Measurements from ENCODE around the gene RAB26.

The RAB26 gene

DNA sequence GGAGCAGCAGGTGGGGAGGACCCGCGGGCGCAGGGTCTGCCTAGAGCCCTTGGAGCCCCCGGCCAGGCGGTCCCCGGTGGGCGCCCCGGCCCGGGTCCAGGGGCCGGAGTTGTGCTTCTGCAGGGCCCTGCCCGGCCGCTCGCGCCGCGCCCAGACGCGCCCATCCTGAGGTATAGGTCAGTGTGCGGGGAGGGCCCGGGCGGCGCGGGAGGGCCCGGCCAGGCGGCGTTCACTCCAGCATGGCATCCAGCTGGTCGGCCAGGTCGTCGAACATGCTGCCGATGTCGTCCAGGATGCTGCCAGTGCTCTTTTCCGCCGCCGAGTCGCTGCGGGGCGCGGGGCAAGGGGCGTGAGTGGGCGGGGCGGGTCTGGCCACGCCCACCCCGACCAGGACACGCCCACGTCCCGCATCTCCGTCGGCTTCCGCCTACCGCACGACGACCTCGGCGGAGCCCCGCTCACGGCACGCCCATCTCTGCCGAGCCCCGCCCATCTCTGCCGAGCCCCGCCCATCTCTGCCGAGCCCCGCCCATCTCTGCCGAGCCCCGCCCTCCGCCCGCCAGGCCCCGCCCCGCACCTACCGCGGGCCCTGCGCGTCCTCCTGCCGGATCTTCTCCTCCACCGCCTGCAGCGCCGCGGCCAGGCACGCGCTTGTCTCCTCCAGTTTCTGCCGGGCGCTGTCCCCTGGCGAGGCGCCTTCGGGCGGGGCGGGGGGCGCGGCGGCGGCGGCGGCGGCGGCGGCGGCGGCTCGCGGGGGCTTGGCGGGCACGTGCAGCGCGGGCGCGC lies 30.1 kb downstream of the RAB26 start:
- peak in 1 of 2 donors; percentile 26 for DNase-seq (ENCODE audit: low read depth in 2 of 2)

DNA sequence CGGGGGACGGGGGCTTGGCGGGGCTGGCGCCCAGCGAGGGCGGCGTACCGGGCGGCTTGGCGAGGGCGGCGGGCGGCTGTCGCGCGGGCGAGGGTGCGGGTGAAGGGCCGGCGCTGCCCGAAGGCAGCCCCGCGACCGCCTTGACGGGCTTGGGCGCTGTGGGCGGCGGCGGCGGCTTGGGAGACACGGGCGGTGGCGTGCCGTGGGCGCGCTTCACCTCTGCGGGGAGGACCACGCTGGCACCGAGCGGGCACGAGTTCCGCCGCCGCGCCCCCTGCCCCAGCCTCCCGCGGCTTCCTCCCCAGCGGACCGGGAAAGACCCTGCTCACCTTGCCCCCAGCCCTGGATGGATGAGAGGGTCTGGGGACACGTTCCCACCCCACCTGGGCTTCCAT lies 30.7 kb downstream of the RAB26 start:
- no peak for DNase-seq (ENCODE audit: low read depth in 2 of 2)

DNA sequence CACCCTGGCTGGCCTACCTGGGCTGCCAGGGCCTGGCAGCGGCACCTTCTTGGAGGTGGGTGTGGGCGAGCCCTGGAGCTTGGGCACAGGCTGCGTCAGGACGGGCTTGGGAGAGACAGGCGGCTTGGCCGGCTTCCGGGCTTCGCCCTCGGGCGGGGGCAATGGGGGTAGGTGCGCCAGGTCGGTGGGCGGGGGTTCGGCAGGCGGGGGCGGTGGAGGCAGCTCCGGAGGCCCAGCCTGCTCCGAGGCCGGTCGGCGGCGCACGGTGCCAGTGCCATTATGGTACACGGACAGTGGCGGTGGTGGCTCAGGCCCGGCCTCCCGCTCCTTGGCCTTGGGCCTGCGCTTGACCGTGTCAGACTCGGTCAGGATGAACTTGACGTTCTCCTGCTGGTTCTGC lies 31.2 kb downstream of the RAB26 start:
- DNase-seq (ENCODE audit: low read depth in 2 of 2): no peak

DNA sequence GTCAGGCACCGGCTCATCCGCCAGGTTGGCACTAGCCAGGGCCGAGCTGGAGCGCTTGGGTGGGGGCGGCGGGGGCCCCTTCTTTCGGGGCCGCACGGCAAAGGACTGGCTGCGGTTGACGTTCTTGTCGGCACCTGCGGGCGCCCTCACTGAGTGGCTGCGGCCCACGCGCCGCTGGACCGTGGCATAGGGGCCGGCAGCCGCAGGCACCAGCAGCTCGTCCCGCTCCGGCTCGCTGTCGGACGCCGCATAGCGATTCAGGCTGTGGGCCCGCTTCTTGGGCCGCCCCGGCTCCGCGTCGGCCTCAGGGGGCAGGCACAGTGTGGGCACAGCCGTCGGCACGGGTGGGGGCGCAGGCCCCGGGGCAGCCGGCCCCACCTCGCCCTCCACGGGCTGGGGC lies 32.0 kb downstream of the RAB26 start:
- DNase-seq (ENCODE audit: low read depth in 2 of 2): no peak

DNA sequence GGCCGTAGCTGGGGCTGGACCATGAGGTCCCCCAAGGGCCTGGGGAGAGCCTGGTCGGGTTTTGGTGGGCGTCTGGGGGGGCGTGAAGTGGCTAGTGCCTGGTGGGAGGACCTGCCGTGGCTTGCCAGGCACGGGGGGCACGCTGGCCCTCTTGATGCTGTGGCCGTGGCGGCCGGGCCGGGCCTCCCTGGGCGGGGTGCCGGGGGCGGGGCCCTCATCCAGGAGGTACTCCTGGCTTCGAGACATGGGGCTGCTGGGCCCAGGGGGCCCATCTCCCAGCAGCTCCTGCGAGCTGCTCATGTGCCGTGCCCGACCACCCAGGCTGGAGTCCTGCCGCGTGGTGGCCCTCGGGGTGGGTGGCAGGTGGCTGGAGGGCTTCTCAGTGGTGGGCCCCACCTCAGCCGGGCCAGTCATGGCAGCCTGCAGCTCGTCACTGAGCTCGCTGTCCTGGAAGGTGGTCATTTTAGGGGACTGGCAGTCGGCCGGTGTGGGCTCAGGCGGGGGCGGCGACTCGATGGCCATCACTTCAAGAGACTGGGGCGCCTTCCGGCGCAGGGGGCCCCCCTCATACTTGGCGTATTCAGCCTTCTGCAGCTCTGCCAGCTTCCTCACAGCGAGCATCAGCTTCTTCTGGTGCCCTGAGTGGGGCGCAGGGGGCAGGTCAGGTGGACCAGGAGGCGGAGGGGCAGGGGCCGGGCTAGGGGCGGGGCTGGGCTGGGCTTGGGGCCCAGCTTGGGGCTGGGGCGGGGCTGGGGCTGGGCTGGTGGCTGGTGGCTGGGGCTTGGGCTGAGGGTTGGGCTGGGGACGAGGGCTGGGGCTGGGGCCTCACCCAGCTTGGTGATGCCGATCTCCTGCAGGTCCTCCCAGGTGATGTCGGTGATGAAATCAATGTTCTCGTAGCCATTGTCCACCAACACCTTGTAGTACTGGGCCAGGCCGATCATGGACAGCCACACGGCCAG lies 32.8 kb downstream of the RAB26 start:
- DNase-seq (ENCODE audit: low read depth in 2 of 2): no peak

DNA sequence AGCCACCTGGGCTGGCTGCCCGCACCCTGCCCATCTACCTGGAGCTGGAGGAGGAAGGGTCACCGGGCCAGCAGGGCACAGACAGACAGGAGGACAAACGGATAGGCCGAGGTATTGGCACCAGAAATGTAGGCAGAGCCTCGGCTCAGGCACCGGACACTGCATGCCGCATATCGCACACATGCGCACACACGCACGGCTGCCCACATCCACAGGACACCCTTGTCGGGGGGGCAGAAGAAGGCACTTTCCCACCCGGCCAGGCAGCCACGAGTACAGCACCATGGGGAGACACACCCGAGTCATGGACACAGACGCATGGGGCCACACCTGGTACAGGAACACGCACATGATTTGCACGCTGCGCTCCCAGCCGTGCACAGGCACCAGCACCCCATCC lies 33.5 kb downstream of the RAB26 start:
- no peak for DNase-seq (ENCODE audit: low read depth in 2 of 2)

DNA sequence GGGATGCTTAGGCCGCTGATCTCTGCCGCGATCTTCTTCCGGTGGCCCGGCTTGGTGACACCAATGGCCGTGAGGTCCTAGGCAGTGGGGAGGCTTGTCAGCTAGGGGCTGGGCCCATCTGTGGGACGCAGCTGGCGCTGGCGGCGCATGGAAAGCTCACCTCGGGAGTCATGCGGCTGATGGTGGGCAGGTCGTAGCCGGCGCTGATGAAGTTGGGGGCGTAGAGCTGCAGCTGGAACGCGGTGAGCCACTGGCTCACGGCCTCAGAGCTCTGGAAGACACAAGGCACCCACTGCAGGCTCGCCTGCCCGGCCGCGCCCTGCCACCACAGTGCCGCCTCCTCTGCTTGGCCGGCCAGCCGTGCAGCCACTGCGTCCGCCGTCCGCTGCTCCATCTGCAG lies 35.2 kb downstream of the RAB26 start:
- no peak for DNase-seq (ENCODE audit: low read depth in 2 of 2)

DNA sequence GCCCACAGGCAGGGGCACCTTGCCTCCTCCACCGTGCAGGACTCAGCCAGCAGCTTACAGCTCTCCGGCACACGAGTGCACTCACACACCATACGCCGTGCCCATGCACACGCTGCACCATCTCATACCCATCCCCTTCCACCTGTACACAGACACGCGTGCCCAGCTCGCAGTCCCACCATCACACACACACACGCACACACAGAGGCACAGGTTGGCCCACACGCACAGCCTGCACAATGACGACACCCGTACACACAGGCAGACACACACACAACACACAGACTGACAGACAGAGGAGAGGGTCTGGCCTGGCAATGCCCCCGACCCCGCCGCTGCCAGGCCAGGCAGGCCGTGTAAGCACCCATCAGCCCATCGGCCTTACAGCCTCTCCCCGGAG lies 35.9 kb downstream of the RAB26 start:
- DNase-seq (ENCODE audit: low read depth in 2 of 2): no peak

DNA sequence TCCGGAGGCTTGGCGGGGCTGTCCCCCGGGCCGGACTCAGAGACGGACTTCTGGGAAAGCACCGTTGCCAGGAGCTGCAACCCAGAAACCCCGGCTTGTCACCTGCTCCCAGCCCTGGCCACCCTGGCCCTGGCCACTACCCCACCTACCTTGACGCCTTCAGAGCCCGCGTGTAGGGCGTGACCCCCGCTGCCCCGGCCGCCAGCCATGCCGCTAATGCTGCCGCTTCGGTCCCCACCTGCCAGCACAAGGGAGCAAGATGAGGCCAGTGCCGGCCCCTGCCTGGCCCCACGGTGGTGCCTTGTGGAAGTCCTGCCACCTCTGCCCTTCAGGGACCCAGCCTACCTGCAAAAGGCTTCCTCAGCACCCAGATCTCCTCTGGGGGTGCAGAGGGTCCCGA lies 36.5 kb downstream of the RAB26 start:
- DNase-seq (ENCODE audit: low read depth in 2 of 2): no peak

DNA sequence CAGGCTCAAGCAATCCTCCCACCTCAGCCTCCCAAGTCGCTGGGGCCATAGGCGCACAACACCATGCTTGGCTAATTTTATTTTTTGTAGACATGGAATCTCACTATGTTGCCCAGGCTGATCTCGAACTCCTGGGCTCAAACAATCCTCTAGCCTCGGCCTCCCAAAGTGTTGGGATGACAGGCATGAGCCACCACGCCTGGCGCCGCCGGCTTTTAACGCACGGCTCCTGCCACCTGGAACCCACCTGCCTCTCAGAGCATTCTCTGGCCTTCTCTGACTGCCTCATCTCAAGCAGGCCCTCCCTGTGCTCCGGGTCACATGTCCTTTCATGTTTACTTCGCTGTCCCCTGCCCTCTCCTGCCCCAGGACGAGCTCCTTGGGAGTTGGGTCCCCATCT lies 37.6 kb downstream of the RAB26 start:
- no peak for DNase-seq (ENCODE audit: low read depth in 2 of 2)

DNA sequence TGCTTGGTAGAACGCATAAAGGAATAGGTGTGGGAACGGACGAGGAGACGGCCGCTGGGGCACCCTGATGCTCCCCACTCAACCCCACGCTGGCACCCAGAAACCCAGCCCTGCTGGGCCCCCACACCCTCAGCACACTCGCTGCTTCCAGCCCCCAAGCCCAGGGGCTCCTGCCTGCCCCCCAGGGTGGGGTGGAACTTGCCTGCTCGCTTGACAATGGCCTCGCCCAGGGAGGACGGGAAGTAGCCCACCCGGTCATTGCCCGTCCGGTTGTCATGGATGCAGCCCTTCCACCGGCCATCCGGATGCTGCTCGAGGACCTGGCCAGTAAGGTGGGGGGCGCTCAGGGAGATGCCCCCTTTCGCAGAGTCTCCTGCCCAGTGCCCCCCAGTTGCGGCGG lies 38.1 kb downstream of the RAB26 start:
- no peak for DNase-seq (ENCODE audit: low read depth in 2 of 2)

DNA sequence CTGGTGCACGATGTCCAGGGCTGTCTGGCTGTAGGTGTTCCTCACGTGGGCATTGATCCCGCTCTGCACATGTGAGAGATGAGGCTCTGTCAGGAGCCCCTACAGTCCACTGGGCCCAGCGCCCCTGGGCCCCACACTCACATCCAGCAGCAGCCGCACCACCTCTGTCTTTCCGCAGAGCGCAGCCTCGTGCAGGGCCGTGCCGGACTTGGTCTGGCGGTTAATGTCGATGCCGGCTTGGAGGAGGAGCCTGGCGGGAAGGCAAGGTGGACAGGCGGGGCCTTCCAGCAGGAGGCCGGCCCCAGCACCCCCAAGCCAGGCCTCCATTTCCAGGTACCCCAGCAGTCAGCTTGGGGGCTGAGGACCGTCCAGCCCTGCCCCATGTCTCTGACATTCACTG lies 38.8 kb downstream of the RAB26 start:
- no peak for DNase-seq (ENCODE audit: low read depth in 2 of 2)

DNA sequence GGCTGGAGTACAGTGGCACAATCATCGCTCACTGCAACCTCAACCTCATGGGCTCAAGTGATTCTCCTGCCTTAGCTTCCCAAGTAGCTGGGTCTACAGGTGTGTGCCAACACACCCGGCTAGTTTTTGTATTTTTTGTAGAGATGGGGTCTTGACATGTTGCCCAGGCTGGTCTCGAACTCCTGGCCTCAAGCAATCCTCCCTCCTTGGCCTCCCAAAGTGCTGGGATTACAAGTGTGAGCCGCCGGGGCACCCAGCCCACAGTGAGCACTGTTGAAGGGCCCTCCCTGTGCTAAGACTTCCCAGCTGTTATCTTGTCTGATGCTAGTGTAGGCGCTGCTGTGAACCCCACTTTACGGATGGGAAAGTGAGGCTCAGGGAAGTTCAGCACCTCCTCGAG lies 40.0 kb downstream of the RAB26 start:
- DNase-seq (ENCODE audit: low read depth in 2 of 2): no peak

DNA sequence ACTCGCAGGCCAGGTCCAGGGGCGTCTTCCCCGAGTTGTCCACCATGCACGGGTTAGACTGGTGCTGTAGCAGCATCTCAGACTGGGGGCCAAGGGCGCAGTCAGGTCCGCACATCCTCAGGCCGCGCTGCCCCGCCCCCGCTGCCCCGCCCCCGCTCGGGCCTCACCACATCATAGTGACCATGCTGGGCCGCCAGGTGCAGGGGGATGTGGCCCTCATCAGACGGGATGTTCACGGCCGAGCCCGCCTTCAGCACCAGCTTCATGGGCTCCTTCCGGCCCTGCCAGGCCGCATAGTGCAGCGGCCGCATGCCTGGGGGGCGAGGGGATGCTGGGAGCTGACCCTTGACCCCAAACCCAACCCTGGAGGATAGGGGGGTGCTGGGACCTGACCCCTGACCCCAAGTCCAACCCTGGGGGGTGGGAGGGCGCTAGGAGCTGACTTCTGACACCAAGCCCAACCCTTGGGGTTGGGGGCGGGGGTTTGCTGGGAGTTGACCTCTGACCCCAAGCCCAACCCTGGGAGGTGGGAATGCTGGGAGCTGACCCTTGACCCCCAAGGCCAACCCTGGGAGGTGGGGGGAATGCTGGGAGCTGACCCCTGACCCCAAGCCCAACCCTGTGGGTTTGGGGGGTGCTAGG lies 40.9 kb downstream of the RAB26 start:
- DNase-seq (ENCODE audit: low read depth in 2 of 2): no peak

DNA sequence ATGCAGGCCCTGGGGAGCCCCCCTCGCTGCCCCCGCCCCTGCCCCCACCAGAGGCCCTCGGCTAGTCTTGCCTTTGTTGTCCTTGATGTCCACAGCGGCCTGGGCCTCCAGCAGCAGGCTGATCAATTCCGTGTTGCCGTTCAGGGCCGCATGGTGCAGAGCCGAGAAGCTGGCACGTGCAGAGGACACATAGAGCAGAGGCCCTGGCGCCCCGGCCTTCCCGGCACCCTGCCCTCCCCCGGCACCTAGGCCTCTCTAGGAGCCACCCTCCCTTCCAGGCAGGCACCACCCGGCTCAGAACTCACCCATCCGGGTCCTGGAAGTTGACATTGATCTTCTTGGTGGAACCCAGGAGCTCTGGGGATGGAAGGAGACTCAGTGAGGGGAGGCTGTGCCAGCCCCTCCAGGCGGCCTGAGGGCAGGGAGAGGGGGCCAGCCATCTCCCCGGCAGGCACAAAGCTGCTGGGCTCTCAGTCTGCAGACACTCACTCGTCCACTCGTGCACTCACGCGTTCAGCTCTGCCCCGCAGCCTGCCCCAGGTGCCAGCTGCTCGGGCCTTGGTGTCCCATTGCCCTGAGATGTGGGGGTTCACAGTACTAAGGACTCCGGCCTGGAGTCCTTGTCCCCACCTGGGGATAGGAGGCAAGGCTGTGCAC lies 41.7 kb downstream of the RAB26 start:
- no peak for DNase-seq (ENCODE audit: low read depth in 2 of 2)

DNA sequence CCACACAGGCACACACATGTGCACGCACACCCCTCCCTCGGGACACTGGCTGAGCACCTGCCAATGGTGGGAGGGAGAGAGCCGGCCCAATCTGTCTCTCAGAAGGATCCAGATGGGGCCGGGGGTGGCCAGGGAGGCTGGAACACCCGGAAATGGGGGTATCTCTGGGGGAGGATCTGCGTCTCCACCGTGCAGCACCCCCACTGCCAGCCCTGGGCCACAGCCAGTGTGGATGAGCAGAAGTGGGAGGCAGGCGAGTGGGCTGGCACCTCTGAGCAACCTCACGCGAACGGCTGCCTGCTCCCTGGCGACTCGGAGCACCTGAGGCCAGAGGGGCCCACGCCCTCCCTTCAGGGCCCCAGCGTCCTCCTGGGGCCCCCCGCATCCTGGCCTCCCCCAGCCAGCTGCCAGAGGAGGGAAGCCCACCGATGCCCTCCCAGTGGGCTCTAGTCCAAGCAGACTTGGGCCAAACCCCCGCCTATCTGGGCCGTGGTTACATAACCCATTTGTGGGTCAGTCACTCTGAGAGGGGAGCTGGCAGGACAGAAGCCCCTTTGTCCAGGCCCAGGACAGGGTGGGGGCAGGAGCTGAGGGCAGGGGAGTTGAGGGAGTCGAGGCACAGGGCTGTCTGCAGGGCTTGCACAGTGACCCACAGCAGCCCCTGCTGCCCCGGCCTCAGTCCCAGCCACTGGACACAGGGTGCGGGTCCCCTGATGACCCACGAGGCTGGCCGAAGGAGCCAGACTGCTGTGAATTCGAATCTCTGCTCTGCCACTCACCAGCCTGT lies 42.4 kb downstream of the RAB26 start:
- DNase-seq (ENCODE audit: low read depth in 2 of 2): no peak

DNA sequence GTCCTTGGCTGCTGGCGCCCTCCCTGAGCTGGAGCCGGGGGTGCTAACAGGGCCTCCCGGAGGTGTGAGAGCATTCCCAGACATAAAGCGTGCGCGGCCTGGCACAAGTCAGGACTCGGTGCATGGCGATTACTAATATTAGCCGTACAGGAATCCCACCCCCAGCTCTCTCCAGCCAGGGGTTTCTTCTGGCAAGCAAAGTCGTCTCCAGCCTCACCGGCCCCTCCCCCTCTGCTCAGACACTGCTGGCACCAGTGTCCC lies 43.0 kb downstream of the RAB26 start:
- no peak for DNase-seq (ENCODE audit: low read depth in 2 of 2)

DNA sequence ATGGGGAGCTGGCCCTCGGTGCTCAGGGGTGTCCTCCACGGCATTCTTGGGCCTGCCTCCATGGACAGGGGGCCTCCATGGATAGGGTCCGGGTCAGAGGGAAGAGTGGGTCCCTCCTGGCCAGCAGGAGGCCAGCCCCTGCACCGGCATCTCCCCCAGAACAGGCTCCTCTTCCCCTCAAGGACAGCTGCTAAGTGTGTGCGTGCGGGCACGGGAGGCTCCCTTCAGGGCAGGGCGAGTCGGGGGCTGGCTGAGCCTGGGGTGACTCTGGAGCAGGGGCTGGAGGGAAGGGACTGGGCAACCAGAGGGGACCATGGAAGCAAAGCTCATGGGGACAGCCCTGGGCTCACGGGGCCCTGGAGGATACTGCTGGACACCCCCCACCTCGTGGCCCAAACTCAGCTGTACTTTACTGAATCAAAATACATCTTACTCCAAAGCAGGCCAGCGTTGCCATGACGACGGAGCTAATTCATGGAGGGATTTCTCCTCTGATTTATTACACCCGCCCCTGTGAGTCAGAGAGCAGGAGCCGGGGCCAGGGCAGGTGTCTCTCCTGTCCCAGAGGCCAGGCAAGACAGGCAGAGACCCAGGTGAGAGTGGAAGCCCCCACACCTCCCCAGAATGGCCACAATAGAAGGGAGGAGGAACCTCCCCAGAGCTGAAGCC lies 45.9 kb downstream of the RAB26 start:
- no peak for DNase-seq (ENCODE audit: low read depth in 2 of 2)

DNA sequence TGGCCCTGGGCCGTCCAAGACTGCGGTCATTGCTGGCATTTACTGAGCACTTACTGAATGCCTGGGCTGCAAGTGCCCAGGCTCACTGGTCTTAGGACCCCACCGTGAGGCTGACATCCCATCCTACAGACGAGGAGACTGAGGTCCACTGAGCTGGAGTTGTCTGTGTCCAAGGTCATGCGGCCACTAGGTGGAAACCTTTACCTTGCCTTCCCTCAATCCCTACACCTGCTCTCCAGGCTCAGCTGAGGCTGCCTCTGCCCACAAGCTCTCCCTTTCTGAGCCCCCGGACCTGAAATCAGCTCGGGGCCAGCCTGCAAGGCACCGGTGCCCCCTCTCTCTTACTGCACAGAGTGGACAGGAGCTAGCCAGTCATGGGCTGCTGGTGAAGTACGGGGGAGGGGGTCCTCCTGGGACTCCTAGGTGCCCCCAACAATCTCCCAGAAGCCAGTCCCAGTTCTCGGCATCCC lies 46.5 kb downstream of the RAB26 start:
- no peak for DNase-seq (ENCODE audit: low read depth in 2 of 2)

DNA sequence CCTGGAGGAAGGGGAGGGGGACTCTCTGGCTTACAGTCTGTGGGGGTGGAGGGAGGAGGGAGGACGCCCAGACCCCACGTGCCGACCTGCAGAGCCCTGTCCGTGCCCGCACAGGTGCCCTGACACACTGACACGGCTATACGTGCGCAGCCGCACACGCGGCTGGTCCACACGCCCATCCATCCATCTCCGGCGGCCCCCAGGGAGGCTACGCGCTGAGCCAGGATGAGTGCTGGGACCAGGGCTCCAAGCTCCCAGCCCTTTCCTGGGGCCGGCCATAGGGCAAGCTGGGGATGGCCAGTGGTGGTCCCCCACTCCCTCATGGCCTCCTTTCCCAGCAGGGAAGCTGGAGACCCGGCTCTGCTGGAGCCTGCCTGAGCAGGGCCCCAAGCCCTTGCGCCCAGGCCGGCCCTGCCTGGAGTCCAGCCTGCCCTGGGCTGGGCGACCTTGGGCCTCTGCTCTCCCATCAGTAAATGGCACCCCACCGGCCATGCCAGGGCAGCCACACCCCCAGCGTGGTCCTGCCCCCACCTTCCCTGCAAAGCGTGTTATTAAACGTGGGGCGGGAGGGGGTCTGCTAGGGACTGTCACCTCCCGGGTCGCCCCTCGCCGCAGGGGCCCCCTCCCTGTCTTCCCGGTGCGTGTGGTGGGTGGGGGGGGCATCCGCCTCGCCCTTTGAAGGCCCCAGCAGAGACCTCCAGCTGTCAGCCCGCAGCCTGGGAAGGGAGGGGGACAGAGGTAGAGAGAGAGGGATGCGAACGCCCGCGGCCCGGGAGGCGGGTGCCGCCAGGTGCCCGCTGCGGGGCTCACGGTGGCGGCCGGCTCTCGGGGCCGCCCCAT lies 47.1 kb downstream of the RAB26 start:
- no peak for DNase-seq (ENCODE audit: low read depth in 2 of 2)

All from stimulated activated CD8-positive, alpha-beta memory T cell treated with anti-CD3 and anti-CD28 coated beads, Interleukin-2, amount 100 ng/mL, for 48 hours (primary cell).